Activated CD8-positive, alpha-beta memory T cell treated with anti-CD3 and anti-CD28 coated beads for 1 hour (primary cell): ENCODE data around the gene TK2.
"Not testable (repeated sequence)": the region's sequence is repeated elsewhere in the genome, so short reads cannot be mapped to it uniquely, and the experiment has no call there.

Experiments used
- DNase-seq, 2 donors: peaks; one replicate each; pipeline ENCODE4 v3.0.0-alpha.2; 2020; ENCODE audit warnings: low read depth in 1 of 2; ENCODE audit errors: extremely low read depth in 1 of 2

Gene TK2

DNA sequence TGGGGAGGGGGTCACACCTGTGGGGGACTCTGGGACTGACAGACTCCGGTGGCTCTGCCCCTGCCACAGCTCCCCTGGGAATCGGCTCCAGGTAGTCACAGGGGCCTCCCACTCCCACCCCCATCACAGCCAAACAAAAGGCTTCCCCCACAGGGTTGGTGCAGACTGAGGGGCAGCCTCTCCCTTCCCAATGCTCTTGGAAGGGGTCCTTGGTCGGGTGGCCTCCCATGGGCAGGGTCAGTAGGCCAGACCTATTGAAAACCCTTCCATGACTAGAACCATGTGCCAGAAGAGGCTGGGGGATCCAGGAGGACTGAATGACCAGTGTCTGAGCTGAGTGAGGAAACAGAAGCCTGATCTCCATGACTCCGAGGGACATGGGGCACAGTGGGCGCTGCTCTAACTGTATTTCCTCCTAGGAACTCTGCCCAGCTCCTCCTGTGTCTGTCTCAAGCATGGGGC is 28.6 kb downstream of the TK2 start:
- DNase-seq = no peak

DNA sequence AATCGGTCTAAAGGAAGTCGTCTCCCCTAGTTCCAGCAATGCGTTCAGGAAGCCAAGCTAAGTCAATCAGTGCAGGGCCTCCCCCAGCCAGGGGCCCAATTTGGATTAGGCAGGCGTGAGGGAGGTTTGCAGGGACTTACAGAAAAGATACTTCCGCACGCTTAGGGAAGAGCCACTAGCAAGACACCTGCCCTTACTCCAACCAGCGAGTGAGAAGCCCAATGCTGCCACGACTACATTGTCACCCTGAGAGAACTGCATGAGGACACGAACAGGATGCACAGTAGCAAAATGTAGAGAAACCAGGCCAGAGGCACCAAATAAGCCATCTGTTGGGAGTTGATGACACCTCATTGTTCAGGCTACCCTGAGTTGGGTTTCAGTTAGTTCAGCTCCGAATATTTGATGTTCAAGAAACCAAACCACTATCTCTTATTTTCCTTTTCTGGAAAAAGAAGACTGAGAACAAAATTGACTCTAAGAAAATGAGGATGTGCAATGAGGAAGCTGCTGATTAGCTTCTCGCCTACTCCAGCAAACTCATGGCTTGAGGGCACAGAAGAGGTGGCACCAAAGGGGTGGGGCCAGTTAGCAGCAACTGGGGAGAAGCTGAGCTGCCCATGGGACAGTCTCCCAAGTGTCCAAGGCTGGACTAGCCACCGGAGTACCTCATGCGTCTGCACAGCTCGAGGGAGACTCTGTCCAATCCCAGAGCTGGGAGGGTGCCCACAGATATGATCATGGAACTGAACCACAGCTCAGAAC is 29.3 kb downstream of the TK2 start:
- DNase-seq = no peak

DNA sequence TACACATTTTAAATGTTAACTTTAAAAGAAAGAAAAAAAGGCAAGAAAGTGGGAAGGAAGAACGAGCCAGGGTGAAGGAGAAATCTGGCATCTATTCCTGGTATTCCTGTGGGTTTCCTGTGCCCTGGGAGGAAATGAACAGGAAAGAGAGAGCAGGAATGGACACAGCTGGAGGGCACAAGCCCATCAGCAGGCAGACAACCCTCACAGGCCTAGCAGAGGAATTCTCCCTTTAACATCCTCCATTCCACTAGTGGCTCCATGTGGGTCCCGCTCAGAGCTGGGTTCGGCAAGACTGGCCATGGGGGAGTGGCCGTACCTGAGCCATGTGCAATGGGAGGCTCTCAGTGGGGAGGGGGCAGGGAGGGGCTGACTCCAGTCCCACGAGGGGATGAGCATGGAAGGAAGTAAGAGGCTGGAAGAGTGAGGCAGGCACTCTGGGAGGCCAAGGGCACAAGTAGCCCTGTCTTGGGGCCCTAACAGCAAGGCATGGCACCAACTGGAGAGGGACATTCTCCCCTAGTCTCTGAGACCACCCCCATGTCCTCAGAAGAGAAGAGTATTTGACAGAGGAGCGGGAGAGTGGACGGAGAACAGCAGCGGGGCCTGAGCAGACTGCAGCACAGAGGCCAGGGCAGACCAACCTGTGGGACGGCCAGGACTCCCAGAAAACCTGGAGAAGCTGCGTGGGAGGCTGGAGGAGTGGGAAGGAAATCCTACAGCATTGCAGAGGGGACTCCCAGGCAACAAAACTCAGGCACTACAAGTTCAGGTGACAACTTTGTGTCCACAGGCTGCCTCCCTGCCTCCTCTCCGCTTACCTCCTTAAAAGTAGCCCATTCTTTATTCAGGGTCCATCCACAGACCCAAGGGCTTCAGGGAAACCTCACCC is 30.2 kb downstream of the TK2 start:
- no peak for DNase-seq

DNA sequence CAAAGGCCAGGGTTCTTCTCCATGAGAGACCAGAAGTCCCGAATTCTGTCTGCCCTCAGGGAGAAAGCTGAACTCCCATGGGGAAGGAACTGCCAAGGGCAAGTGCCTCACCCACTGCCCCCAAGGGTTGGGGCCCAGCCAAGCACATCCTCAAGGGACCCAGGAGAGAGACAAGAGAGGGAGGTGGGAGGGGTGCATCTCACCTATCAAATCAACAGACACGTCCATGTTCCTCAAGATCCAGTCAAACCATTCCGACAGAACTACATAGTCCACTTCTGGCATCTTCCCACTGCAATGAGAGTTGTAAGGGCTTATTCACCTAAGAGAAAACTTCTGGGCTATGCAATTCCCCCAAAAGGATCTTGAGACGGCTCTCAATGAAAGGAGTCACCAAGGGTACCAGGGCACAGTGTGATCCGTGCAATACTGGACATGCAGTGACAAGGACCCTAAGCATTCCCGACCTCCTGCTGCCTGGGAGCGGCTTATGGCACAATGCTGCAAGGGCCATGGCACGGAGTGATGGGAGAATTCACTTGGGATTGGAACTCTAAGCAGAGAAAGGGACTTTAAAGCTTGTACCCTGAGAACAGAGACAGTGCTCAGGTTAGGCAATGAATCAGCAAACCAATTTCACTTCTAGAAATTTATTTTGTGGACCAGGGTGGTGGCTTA is 32.2 kb downstream of the TK2 start:
- no peak for DNase-seq

DNA sequence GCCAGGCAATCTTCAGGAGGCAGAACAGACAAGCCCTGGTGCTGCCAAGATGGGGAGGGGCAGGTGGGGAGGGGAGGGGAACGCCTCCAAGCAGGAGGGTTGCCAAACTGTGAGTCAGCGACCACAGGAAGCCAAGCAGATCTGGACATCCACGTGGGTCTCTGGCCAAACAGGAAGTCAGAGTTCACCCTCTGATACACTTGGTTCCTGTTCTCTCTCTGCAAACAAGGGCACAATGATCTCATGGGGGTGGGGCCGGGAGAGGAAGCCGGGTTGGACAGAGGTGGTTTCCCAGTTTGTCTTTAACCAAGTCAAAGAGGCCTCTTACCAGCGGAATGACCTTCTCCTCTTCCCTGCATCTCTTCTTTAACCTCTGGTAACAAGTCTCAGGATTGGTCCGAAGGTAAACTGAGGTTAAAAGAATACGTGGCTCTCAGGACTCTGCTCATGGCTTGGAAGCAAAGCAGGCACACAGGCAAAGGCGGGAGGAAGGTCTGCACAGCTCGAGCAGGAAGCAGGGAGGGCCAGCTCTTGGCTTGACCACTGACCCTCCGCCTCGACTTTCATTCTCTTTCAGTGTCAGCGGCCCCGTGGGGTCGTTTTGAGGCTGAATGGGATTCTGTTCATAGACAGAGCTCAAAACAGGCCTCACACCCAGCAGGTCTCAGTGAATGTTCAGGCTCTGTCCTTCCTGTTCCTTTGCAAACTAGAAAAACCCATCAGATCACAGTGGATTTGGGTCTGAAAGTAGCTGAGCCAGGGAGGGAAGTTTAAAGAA is 32.9 kb downstream of the TK2 start:
- peak; percentile 38 to 54 for DNase-seq

DNA sequence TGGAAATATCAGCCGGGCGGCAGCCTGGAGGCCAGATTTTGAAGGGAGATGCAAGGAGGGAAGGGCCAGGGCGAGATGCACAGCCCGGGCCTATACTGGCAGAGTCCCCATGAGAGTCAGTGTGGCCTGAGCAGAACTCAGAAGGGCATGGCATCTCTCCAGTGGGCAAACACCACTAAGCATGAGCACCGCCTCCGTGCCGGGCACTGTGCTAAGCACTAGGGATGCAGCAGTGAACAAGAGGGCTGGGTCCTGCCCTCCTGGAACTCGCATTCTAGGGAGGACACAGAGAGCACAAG is 33.5 kb downstream of the TK2 start:
- DNase-seq = no peak

DNA sequence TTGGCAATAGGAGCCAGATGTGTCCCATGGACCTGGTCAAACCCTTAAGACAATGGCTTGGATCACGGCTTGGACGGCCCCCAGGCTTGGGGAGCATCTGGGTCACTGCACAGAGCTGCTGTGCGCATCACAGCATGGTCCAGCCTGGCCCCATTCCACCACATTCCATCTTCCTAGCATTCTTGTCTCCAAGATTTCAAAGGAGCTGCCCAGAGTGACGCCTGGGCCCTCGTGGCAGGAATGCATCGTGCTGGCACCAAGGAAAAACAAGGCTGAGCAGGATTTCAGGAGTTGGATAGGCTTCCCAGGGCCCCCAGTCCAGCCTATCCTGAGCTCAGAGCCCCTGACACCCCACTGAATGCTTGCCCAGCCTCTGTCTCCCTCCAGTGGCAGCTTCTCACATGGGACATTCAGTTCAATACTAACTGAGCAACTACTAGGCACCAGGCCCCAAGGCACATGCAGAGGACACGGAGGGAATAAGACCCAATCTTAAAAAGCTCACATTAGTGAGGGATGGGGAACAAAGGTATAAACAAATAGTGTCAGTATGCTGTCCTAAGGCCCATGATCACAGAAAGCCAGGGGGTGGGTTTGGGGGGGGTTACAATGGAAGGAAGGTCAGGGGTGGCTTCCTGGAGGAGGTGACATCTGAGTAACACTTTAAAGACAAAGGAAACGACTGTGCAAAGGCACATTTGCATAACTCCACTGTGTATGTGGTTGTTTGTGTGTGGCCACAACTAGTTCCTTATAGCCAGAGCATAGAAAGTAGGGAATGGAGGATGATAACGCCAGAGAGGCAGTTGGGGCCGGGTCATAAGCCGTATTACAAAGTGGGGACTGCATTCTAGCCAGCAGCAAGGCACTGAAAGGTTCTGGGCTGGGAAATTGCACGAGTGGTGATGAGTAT is 34.1 kb downstream of the TK2 start:
- no peak for DNase-seq

DNA sequence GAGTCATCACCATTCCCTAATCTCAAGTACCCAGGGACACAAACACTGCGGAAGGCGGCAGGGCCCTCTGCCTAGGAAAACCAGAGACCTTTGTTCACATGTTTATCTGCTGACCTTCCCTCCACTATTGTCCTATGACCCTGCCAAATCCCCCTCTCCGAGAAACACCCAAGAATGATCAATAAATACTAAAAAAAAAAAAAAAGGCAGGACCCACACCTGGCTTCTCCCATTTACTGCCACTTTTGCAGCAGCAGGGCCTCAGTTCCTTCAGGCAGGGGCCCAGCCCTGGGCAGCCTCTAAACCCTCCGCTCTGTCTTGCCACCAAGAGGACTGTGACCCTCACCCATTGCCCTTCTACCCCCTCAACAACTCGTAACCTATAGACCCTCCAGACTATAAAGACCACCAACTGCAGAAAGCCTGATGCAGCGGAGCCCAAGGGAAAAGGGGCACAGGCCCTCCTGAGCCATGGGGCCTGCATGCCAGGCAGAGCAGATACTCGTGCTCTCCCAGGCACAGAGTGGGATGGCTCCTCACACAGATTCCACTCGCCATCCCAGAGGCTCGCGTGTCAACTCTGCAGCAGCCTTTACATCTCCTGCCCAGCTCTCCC is 34.8 kb downstream of the TK2 start:
- not testable (repeated sequence) for DNase-seq

DNA sequence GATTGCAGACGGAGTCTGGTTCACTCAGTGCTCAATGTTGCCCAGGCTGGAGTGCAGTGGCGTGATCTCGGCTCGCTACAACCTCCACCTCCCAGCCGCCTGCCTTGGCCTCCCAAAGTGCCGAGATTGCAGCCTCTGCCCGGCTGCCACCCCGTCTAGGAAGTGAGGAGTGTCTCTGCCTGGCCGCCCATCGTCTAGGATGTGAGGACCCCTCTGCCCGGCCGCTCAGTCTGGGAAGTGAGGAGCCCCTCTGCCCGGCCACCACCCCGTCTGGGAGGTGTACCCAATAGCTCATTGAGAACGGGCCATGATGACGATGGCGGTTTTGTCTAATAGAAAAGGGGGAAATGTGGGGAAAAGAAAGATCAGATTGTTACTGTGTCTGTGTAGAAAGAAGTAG is 35.5 kb downstream of the TK2 start:
- not testable (repeated sequence) for DNase-seq

DNA sequence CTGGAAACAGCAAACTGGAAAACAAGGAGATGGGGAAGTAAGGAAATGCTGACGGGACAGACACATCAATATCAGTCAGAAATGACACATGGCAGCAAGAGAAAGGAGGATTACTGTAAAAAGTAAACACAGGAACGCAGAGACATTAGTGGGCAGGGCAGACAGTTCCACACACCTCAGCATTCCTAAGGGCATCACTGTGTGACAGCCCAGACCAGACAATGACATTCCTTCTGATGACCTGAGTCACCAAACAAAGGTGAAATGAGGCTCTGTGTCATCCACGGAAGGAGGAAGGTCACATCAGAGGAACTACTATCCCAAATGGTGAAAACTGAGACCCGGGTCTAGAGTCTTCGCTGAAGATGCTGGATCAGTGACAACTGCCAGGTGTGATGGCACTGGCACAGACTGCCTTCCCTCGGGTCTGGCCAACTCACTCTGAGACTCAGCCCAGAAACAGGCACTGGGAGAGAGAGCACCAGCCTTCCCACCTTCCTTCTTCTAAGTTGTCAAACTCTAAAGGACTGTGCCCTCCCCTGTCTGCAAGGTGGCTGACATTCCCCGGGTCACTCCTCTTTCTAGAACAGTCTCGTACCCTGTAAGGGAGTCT is 36.7 kb downstream of the TK2 start:
- no peak for DNase-seq

DNA sequence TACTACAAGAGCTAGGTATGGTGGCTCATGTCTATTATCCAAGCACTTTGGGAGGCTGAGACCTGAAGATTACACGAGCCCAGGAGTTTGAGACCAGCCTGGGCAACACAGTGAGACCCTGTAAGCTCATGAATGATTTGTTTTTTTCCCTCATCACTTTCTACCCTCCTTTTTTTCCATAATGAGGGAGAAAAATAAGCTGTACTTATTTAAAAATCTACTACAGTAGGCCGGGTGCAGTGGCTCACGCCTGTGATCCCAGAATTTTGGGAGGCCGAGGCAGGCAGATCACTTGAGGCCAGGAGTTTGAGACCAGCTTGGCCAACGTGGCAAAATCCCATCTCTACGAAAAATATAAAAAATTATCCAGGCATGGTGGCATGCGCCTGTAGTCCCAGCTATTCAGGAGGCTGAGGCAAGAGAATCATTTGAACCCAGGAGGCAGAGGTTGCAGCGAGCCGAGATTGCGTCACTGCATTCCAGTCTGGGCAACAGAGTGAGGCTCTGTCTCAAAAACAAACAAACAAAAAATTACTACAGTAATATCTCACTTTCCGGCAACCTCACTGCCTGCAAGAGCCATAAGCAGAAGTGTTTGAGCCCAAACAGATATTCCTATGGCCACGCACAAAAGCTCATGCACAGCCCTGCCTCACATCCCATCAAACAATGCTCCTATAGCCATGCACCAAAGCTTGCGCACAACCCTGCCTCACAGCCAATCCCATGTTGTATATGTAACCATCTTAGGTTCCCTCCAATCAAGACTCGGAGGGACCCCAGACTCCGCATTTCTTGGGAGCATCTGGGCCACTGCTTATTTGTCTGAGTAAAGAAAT is 37.4 kb downstream of the TK2 start:
- DNase-seq = no peak

DNA sequence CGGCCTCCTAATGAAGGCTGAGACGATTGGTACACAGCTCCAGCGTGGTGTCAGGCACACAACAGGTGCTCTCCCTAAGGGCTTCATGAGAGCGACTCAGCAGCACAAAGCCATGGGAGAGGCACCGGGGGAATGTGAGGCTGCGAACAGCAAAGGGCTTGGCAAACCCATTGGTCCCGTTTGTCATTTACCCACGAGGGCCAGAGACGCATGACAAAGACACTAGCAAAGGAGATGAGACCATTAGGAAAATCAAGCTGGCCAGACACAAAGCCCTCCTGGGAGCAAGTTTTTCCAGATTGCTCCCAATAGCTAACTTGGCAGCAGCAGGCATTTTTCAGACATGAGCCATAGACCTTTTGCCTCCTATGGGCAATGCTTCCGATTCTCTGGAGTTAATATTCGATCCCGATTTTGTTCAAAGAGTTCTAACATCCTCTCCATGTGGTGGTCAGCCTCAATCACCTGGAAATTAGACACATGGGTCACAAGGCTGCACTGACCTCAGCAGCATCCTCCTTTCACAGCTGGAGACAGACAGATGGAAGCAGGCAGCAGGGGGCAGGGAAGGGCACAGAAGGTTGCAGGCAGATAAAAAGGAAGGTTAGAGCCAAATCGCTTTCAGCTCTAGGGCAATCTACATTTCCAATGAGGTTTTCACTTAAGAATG is 38.2 kb downstream of the TK2 start:
- no peak for DNase-seq

DNA sequence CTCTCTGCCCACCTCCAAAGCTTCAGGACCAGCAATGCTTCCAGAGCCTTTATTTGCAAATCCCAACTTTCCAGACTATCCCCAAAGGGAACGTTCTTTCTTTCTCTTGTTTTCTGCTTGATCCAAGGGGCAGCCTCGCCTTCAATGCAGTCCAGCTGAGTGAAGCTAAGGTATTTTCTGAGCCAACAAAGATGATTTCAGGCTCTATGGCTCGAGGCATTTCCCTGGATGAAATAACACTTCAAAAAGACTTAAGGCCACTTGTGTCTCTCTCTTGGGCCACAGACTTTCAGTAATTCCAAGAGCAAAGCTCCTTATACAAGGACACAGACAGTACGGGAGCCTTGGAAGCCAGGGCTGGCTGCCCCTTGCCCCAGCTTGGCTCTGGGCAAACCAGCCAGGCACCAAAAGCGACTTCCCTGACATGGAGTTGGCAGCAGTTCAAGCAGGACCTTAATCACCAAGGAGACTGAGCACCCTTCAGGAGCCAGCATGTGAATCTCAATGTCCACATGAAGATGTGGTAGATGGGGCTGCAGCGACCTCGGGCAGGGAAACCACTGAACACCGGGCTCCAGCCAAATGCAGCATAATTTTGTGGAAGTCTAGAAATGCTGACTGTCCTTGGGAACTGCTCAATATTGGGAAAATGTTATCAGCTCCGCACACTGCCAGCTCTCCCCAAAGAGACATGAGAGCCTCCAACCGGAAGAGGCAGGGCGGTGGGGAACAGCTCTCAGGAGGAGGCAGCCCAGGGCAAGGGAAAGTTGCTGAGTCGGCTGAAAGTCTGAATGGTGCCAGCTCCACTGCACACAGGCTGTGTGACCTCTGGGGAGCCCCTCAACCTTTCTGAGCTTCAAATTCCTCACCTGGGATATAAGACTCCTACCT is 39.0 kb downstream of the TK2 start:
- no peak for DNase-seq

DNA sequence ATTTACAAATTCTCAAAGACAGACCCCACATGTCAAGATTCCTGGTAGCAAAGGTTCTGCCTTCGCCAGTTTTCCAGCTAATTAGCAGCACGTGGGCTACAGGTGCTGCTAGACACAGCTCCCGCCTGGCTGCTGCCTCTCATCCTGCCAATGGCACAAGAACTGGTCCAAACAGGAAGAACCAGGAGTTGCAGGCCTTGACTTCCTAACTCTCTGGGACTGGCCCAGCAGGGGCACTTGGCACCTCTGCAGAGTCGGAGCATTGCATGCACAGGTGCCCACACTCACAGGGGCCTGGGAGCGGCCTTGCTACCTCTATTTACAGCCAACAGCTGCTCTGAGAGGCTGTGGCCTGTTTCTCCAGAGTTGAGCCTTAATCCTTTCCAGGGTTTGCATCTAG is 39.6 kb downstream of the TK2 start:
- DNase-seq = no peak

DNA sequence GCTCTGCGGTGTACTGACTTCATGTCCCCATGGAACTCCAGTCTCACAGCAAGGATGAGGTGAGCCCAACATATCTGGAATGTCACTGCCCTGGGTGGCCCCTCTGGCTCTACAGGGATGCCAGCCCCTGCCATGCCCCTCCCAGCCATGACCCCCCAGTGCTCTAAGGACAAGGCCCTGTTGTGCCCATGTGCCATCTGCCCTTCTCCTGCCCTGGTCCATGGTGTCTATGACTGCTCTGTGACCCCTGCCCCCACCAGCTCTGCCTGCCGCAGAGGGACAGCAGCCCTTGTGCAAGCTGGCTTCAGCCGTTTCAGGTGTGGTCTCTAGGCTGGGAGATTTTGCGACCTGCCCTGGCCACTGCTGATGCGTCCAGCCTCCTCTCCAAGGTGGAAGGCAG is 40.3 kb downstream of the TK2 start:
- no peak for DNase-seq

DNA sequence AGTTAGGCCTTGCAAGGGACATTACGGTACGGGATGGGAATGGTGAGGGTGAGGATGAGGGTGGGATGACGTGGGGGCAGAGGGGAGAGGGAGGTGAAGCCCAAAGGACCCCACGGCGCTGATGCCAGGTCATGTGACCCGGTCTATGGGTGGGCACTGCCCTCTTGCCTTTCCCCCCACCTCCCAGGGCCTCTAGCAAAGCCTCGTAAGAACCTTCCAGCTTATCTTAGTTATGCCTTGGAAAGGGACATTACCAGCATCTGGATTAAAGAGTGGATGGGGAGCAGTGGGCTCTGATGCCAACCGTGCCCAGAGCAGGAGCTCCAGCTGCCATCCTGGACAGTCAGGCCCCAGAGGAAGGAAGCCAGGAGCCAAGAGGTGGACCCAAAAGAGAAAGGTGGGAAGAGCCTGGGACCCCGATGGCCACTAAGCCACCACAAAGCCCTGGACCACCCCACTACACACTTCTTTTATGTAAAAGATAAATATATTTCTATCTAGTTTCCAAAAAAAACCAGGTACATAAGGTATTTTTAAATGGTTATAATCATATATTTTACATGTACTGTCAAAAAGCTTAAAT is 40.9 kb downstream of the TK2 start:
- no peak for DNase-seq
